NT2/D1 (cell line): ENCODE measurements around the gene OAS3.

Experiments
- DNase-seq: peaks from one replicate; pipeline ENCODE4 v3.0.0-alpha.2; 2011; ENCODE audit warnings: low read depth, low spot score
- H3K27me3 ChIP-seq: 2 replicates; pipeline ENCODE4 v1.6.0; 2011; ENCODE audit warnings: mild to moderate bottlenecking; ENCODE audit not compliant: insufficient read length, insufficient read depth
- H3K36me3 ChIP-seq: 2 replicates; pipeline ENCODE4 v1.6.1; 2011; ENCODE audit warnings: mild to moderate bottlenecking, low read length, mixed read lengths; ENCODE audit not compliant: insufficient read depth, insufficient read length
- H3K4me1 ChIP-seq: 2 replicates; pipeline ENCODE4 v1.5.1; 2011; ENCODE audit not compliant: insufficient read depth, insufficient read length
- H3K4me3 ChIP-seq: 2 replicates; pipeline ENCODE4 v1.5.1; 2011; ENCODE audit warnings: low read depth; ENCODE audit not compliant: insufficient read length
- H3K9ac ChIP-seq: 2 replicates; pipeline ENCODE4 v1.6.0; 2011; ENCODE audit warnings: low read depth; ENCODE audit not compliant: insufficient read length
- H3K9me3 ChIP-seq: 2 replicates; pipeline ENCODE4 v1.5.1; 2011; ENCODE audit warnings: mild to moderate bottlenecking, low read length; ENCODE audit not compliant: insufficient read depth
- SUZ12 ChIP-seq: IDR thresholded peaks from 2 replicates; pipeline ENCODE4 v1.6.1; 2011; ENCODE audit not compliant: insufficient read length, insufficient read depth; ENCODE audit errors: extremely low read depth
- YY1 ChIP-seq: IDR thresholded peaks from 2 replicates; pipeline ENCODE4 v1.6.1; 2011; ENCODE audit not compliant: insufficient read length, insufficient read depth
- ZNF274 ChIP-seq: IDR thresholded peaks from 2 replicates; pipeline ENCODE4 v1.6.1; 2011; ENCODE audit warnings: mild to moderate bottlenecking, low read depth, low read length

OAS3 gene

GRCh38 chr12:112939761-112940381 lies 1.6 kb downstream of the OAS3 start:
- Histone ChIP-seq H3K27me3 (peaks cover 43% of the 10 kb centered on the region), H3K36me3 (no peaks in the 10 kb centered on the region), H3K4me1 (peaks cover 3% of the 10 kb centered on the region), H3K9ac (no peak overlapping the region), H3K4me3 (no peak overlapping the region), H3K9me3 (no peaks in the 10 kb centered on the region)
- no peak for DNase-seq
- TF ChIP-seq YY1 (no peak), SUZ12 (no peak), ZNF274 (no peak)

- H3K27me3 ChIP-seq: peaks cover 35% of the 10 kb centered on the region
- DNase-seq: no peak
Measured at GRCh38 chr12:112941528-112942335, 3.5 kb downstream of the OAS3 start.

GRCh38 chr12:112942572-112942971 lies 4.3 kb downstream of the OAS3 start:
- Histone ChIP-seq H3K9me3 (no peaks in the 10 kb centered on the region), H3K4me3 (no peak overlapping the region), H3K4me1 (peaks cover 3% of the 10 kb centered on the region), H3K27me3 (peaks cover 27% of the 10 kb centered on the region), H3K36me3 (no peaks in the 10 kb centered on the region), H3K9ac (no peak overlapping the region)
- TF ChIP-seq ZNF274: no peak
- TF ChIP-seq YY1: no peak
- no peak for TF ChIP-seq SUZ12
- DNase-seq: no peak

More at GRCh38 chr12:112941528-112942335, 3.5 kb downstream of the OAS3 start:
- Histone ChIP-seq H3K9ac (no peak overlapping the region), H3K4me1 (peaks cover 3% of the 10 kb centered on the region), H3K36me3 (no peaks in the 10 kb centered on the region), H3K4me3 (no peak overlapping the region), H3K9me3 (no peaks in the 10 kb centered on the region)
- TF ChIP-seq SUZ12: no peak
- TF ChIP-seq YY1: no peak
- TF ChIP-seq ZNF274: no peak

- Histone ChIP-seq H3K9me3 (no peaks in the 10 kb centered on the region), H3K9ac (no peak overlapping the region), H3K27me3 (peaks cover 11% of the 10 kb centered on the region), H3K36me3 (peaks cover 4% of the 10 kb centered on the region), H3K4me3 (no peak overlapping the region), H3K4me1 (peaks cover 3% of the 10 kb centered on the region)
- DNase-seq: peak; percentile 20
- TF ChIP-seq ZNF274: no peak
- no peak for TF ChIP-seq SUZ12
- TF ChIP-seq YY1: no peak
Measured at GRCh38 chr12:112944024-112944690, 5.9 kb downstream of the OAS3 start.

GRCh38 chr12:112945515-112945914 lies 7.2 kb downstream of the OAS3 start:
- Histone ChIP-seq H3K27me3 (no peaks in the 10 kb centered on the region), H3K9ac (no peak overlapping the region), H3K36me3 (peaks cover 4% of the 10 kb centered on the region), H3K4me1 (peaks cover 3% of the 10 kb centered on the region), H3K9me3 (no peaks in the 10 kb centered on the region), H3K4me3 (no peak overlapping the region)
- TF ChIP-seq SUZ12: no peak
- no peak for TF ChIP-seq ZNF274
- no peak for TF ChIP-seq YY1
- no peak for DNase-seq

GRCh38 chr12:112946236-112947000 lies 8.1 kb downstream of the OAS3 start:
- no peak for DNase-seq
- Histone ChIP-seq H3K36me3 (peaks cover 4% of the 10 kb centered on the region), H3K4me1 (peaks cover 3% of the 10 kb centered on the region), H3K27me3 (no peaks in the 10 kb centered on the region), H3K9ac (no peak overlapping the region), H3K4me3 (no peak overlapping the region), H3K9me3 (no peaks in the 10 kb centered on the region)
- no peak for TF ChIP-seq ZNF274
- TF ChIP-seq YY1: no peak
- no peak for TF ChIP-seq SUZ12

- no peak overlapping the region for H3K9ac ChIP-seq
- no peaks in the 10 kb centered on the region for H3K9me3 ChIP-seq
- H3K4me1 ChIP-seq: peaks cover 3% of the 10 kb centered on the region
- no peak for DNase-seq
- no peaks in the 10 kb centered on the region for H3K27me3 ChIP-seq
- H3K36me3 ChIP-seq: peaks cover 4% of the 10 kb centered on the region
- H3K4me3 ChIP-seq: no peak overlapping the region
- TF ChIP-seq SUZ12 (no peak), YY1 (no peak), ZNF274 (no peak)
Measured at GRCh38 chr12:112947314-112947713, 9.0 kb downstream of the OAS3 start.
